ENCODE results near the gene IRAK1. TPM values are rescaled to one million over a fixed set of nuclear protein-coding genes. Genes with fewer than 3 reads are reported as not detected.
A peak's percentile ranks its signal among the peaks of the same experiment; 100 is the strongest.

IRAK1 gene
- total and polyA plus RNA-seq, 10 of the 15 experiments (the other 5 are each of a cell fraction or from before 2014, with no cell fraction given) = 4.2 to 136 (median 39.5) TPM

GRCh38 chrX:153971124-153971449 lies 48.6 kb downstream of the IRAK1 start (continued):
- TF ChIP-seq ZBTB11 (CRISPR knock-in tag; IDR thresholded peaks at IDR 0.05) (peak; percentile 75), TCF12 (IDR thresholded peaks at IDR 0.05; ENCODE audit: low read depth, low read length) (peak; percentile 9; the same call in 1 of the 2 replicates), RAD51 (IDR thresholded peaks at IDR 0.05) (no peak), CEBPZ (IDR thresholded peaks at IDR 0.05; ENCODE audit: low read depth, low read length) (no peak), ZBTB40 (IDR thresholded peaks at IDR 0.05; ENCODE audit: borderline replicate concordance) (peak; percentile 96), SIX5 (IDR thresholded peaks at IDR 0.05; ENCODE audit: low read depth, low read length, severe bottlenecking) (peak; percentile 49), CREB1 (IDR thresholded peaks at IDR 0.05; ENCODE audit: low read depth) (peak; percentile 45; the same call in 1 of the 2 replicates), HCFC1 (IDR thresholded peaks at IDR 0.05; ENCODE audit: low read length) (peak; percentile 75), BCL11A (IDR thresholded peaks at IDR 0.05; ENCODE audit: low read depth, low read length) (no peak), KLF5 (IDR thresholded peaks at IDR 0.05; ENCODE audit: partially characterized antibody) (no peak), FOXM1 (IDR thresholded peaks at IDR 0.05; ENCODE audit: low read depth, low read length) (no peak), GABPA (IDR thresholded peaks at IDR 0.05; ENCODE audit: low read depth) (peak; percentile 87), SREBF1 (IDR thresholded peaks at IDR 0.05; ENCODE audit: low read length) (no peak), ZNF207 (IDR thresholded peaks at IDR 0.05; ENCODE audit: borderline replicate concordance) (no peak), POLR2A (IDR thresholded peaks at IDR 0.05; ENCODE audit: low read depth, low read length) (peak; percentile 67; the same call in 1 of the 2 replicates), SKIL (IDR thresholded peaks at IDR 0.05; ENCODE audit: low read depth, poor library complexity, severe bottlenecking) (no peak)
